GM18858 (cell line): ENCODE results near the gene ARPC2.

ENCODE experiments used
- ATAC-seq: cut with Tn5 transposase; IDR thresholded peaks from one replicate; pipeline ENCODE4 v1.9.1; 2021; ENCODE audit not compliant: unreplicated experiment

Gene ARPC2

GRCh38 chr2:218286570-218287459, 69.8 kb downstream of the ARPC2 start:
- ATAC-seq, result peak; percentile 40

- ATAC-seq, result no peak
Measured at GRCh38 chr2:218289639-218290315, 72.8 kb downstream of the ARPC2 start.

- ATAC-seq, result peak; percentile 37
Measured at GRCh38 chr2:218290316-218291261, 73.6 kb downstream of the ARPC2 start.

- ATAC-seq, result no peak
Measured at GRCh38 chr2:218291318-218292047, 74.5 kb downstream of the ARPC2 start.

- peak; percentile 68 for ATAC-seq
Measured at GRCh38 chr2:218292048-218293014, 75.3 kb downstream of the ARPC2 start, which contains the start of gene TMBIM1. TMBIM1 (minus strand) TSS chr2:218292503; CDS start chr2:218282141, 10,362 bp downstream.

- no peak for ATAC-seq
Measured at GRCh38 chr2:218293715-218294429, 76.9 kb downstream of the ARPC2 start.

- no peak for ATAC-seq
Measured at GRCh38 chr2:218294430-218295022, 77.5 kb downstream of the ARPC2 start.

GRCh38 chr2:218295029-218295428, 78.0 kb downstream of the ARPC2 start:
- no peak for ATAC-seq

GRCh38 chr2:218296200-218296599, 79.2 kb downstream of the ARPC2 start:
- ATAC-seq, result no peak

- ATAC-seq, result no peak
Measured at GRCh38 chr2:218296847-218297246, 79.9 kb downstream of the ARPC2 start.

GRCh38 chr2:218298314-218298875, 81.4 kb downstream of the ARPC2 start:
- no peak for ATAC-seq

GRCh38 chr2:218300141-218300540, 83.2 kb downstream of the ARPC2 start:
- ATAC-seq, result no peak

- no peak for ATAC-seq
Measured at GRCh38 chr2:218301176-218301819, 84.3 kb downstream of the ARPC2 start.
